Liver (tissue), 9 donors: Measurements from ENCODE around the gene RIMBP2. TPM values are rescaled to one million over a fixed set of nuclear protein-coding genes. Genes with fewer than 3 reads are reported as not detected.
"Not testable (repeated sequence)": the region's sequence is repeated elsewhere in the genome, so short reads cannot be mapped to it uniquely, and the experiment has no call there.

Source experiments
- DNase-seq: peaks from one replicate; pipeline ENCODE4 v3.0.0-alpha.2; 2017; ENCODE audit warnings: low spot score
- H3K27ac ChIP-seq, 2 donors: one replicate each; pipeline ENCODE4 v1.7.0; 2013; ENCODE audit warnings: inconsistent platforms in 2 of 2, low read length in 2 of 2, control low read depth in 1 of 2, low read depth in 1 of 2, mild to moderate bottlenecking in 1 of 2
- H3K27me3 ChIP-seq, 4 donors: one replicate each; pipeline versions ENCODE4 v1.6.1 to v1.7.0; 2013; ENCODE audit warnings: low read length in 3 of 4, inconsistent platforms in 1 of 4, mild to moderate bottlenecking in 1 of 4, moderate library complexity in 1 of 4; ENCODE audit not compliant: control insufficient read depth in 4 of 4, insufficient read depth in 4 of 4
- H3K36me3 ChIP-seq, 4 donors: one replicate each; pipeline versions ENCODE4 v1.6.1 to v1.7.0; 2013; ENCODE audit warnings: low read length in 3 of 4, mild to moderate bottlenecking in 3 of 4, low read depth in 1 of 4, moderate library complexity in 1 of 4; ENCODE audit not compliant: control insufficient read depth in 4 of 4, insufficient read depth in 3 of 4
- H3K4me1 ChIP-seq, 4 donors: one replicate each; pipeline versions ENCODE4 v1.6.1 to v1.7.0; 2013; ENCODE audit warnings: low read length in 3 of 4, mild to moderate bottlenecking in 3 of 4, moderate library complexity in 1 of 4; ENCODE audit not compliant: control insufficient read depth in 4 of 4, insufficient read depth in 4 of 4
- H3K4me3 ChIP-seq, 3 donors: one replicate each; pipeline versions ENCODE4 v1.6.1 to v1.7.0; 2013; ENCODE audit warnings: low read length in 3 of 3, control low read depth in 1 of 3, low read depth in 1 of 3, mild to moderate bottlenecking in 1 of 3
- H3K9ac ChIP-seq, 2 donors: one replicate each; pipeline ENCODE4 v1.7.0; 2013; ENCODE audit warnings: low read length in 2 of 2, mild to moderate bottlenecking in 2 of 2, moderate library complexity in 2 of 2, control low read depth in 1 of 2, low read depth in 1 of 2
- H3K9me3 ChIP-seq, 4 donors: one replicate each; pipeline versions ENCODE4 v1.6.1 to v1.7.0; 2013; ENCODE audit warnings: low read length in 3 of 4; ENCODE audit not compliant: control insufficient read depth in 4 of 4
- CTCF ChIP-seq: fragments of 150-350 bp; IDR thresholded peaks from 2 replicates; pipeline ENCODE4 v1.5.1; 2017; ENCODE audit warnings: improper control_type of control experiment, low read depth, low read length; ENCODE audit not compliant: missing input control
- EGR1 ChIP-seq, 2 donors: IDR thresholded peaks; 2 replicates each; pipeline ENCODE4 v1.6.1; 2016 to 2018; ENCODE audit warnings: antibody characterized with exemption in 2 of 2, low read depth in 2 of 2
- FOXA1 ChIP-seq: IDR thresholded peaks from 2 replicates; pipeline ENCODE4 v1.6.1; 2016; ENCODE audit warnings: antibody characterized with exemption
- GABPA ChIP-seq, 2 donors: IDR thresholded peaks in 1 of 2; conservative IDR thresholded peaks in 1 of 2; 2 replicates each; pipeline ENCODE4 v1.6.1; 2016; ENCODE audit warnings: antibody characterized with exemption in 2 of 2, mild to moderate bottlenecking in 1 of 2, moderate library complexity in 1 of 2
- HNF4A ChIP-seq, 2 donors: conservative IDR thresholded peaks; 2 replicates each; pipeline ENCODE4 v1.6.1; 2016; ENCODE audit warnings: antibody characterized with exemption in 2 of 2, mild to moderate bottlenecking in 2 of 2
- HNF4G ChIP-seq: IDR thresholded peaks from 2 replicates; pipeline ENCODE4 v1.6.1; 2016; ENCODE audit warnings: antibody characterized with exemption
- JUND ChIP-seq, 2 donors: IDR thresholded peaks; 2 replicates each; pipeline ENCODE4 v1.6.1; 2016; ENCODE audit warnings: antibody characterized with exemption in 2 of 2
- NR2F2 ChIP-seq: IDR thresholded peaks from 2 replicates; pipeline ENCODE4 v1.6.1; 2016; ENCODE audit warnings: antibody characterized with exemption
- RAD21 ChIP-seq, 2 donors: IDR thresholded peaks; 2 replicates each; pipeline ENCODE4 v1.6.1; 2016; ENCODE audit warnings: antibody characterized with exemption in 2 of 2, mild to moderate bottlenecking in 2 of 2
- REST ChIP-seq: IDR thresholded peaks from 2 replicates; pipeline ENCODE4 v1.6.1; 2016; ENCODE audit warnings: antibody characterized with exemption, mild to moderate bottlenecking
- TAF1 ChIP-seq: conservative IDR thresholded peaks from 2 replicates; pipeline ENCODE4 v1.6.1; 2016; ENCODE audit warnings: antibody characterized with exemption, mild to moderate bottlenecking
- ZBTB33 ChIP-seq: IDR thresholded peaks from 2 replicates; pipeline ENCODE4 v1.6.1; 2016; ENCODE audit warnings: antibody characterized with exemption
- WGBS: extraction: QIAGEN DNeasy Blood & Tissue Kit; methylation state at CpG from one replicate; pipeline ENCODE4 v1.1.7; 2013; 5-methylcytosine and 5-hydroxymethylcytosine counted together
- polyA plus RNA-seq, 2 donors: library from polyadenylated mRNA; stranded (reverse) in 1 of 2; unstranded in 1 of 2; fragments of 200-250 nt in 1 of 2; fragments of >200 nt in 1 of 2; fragmentation: Nextera tagmentation in 1 of 2; extraction: Ambion mirVana in 1 of 2; gene quantifications; one replicate each; pipeline versions ENCODE4 v1.2.1 to v1.2.3, GENCODE V29; 2013 to 2015
- total RNA-seq, 2 donors: library from RNA; depleted of rRNA; stranded (reverse); fragments of >200 nt; gene quantifications; one replicate each; pipeline ENCODE4 v1.2.3, GENCODE V29; 2014
- donor health status: healthy.
- donor health status: healthy.
- donor health status: healthy.
- donor health status: healthy.
- donor health status: healthy.

The RIMBP2 gene
- total and polyA plus RNA-seq, 4 donors = 0.01 to 0.17 (median 0.09) TPM; not detected in 1

GRCh38 chr12:130689408-130690405, 26.4 kb downstream of the RIMBP2 start:
- H3K27ac ChIP-seq = no peak overlapping the region
- H3K4me1 ChIP-seq = no peaks in the 10 kb centered on the region
- TF ChIP-seq RAD21 (IDR thresholded peaks at IDR 0.05) (no peak), NR2F2 (no peak), ZBTB33 (no peak), GABPA (IDR thresholded peaks at IDR 0.05 in 1 of 2, conservative IDR thresholded peaks at IDR 0.05 in 1 of 2) (no peak), HNF4G (no peak), CTCF (no peak), TAF1 (no peak), JUND (IDR thresholded peaks at IDR 0.05) (no peak), HNF4A (conservative IDR thresholded peaks at IDR 0.05) (no peak), FOXA1 (no peak)
- WGBS = 87% methylated on average over 24 of the region's 24 CpGs
- H3K36me3 ChIP-seq = no peaks in the 10 kb centered on the region
- no peaks in the 10 kb centered on the region for H3K9me3 ChIP-seq
- peaks cover 0 to 4% (median 2%) of the 10 kb centered on the region in 4 donors for H3K27me3 ChIP-seq
- H3K9ac ChIP-seq = no peak overlapping the region
- H3K4me3 ChIP-seq = no peak overlapping the region
- DNase-seq = no peak

GRCh38 chr12:130688999-130689398, 27.1 kb downstream of the RIMBP2 start:
- H3K9ac ChIP-seq, H3K4me3 ChIP-seq, DNase-seq, H3K27me3 ChIP-seq, H3K36me3 ChIP-seq, H3K27ac ChIP-seq, H3K4me1 ChIP-seq, H3K9me3 ChIP-seq: not testable (repeated sequence)
- WGBS = 91% methylated on average over 16 of the region's 16 CpGs

GRCh38 chr12:130687796-130688778, 28.0 kb downstream of the RIMBP2 start:
- no peak for TF ChIP-seq EGR1 (IDR thresholded peaks at IDR 0.05; ENCODE audit: low read depth in 2 of 2)
- no peak for TF ChIP-seq CTCF
- no peak for TF ChIP-seq REST
- no peak for TF ChIP-seq GABPA (IDR thresholded peaks at IDR 0.05 in 1 of 2, conservative IDR thresholded peaks at IDR 0.05 in 1 of 2)
- H3K27me3 ChIP-seq = peaks cover 0 to 8% (median 2%) of the 10 kb centered on the region in 4 donors
- no peaks in the 10 kb centered on the region for H3K9me3 ChIP-seq
- WGBS = 79% methylated on average over 20 of the region's 20 CpGs
- H3K9ac ChIP-seq = no peak overlapping the region
- no peak overlapping the region for H3K4me3 ChIP-seq
- H3K36me3 ChIP-seq = no peaks in the 10 kb centered on the region
- H3K4me1 ChIP-seq = no peaks in the 10 kb centered on the region
- H3K27ac ChIP-seq = no peak overlapping the region
- DNase-seq = no peak
